NCI-H345 treated with DMSO at 0.1 percent for 48 hours (cell line): Measurements from ENCODE around the gene SLC39A9.
A peak's percentile ranks its signal among the peaks of the same experiment; 100 is the strongest.

ENCODE experiments used
- DNase-seq: peaks from one replicate; lab custom pipeline; 2025; ENCODE audit not compliant: unreplicated experiment; lab: John Stamatoyannopoulos, UW

The SLC39A9 gene

DNA sequence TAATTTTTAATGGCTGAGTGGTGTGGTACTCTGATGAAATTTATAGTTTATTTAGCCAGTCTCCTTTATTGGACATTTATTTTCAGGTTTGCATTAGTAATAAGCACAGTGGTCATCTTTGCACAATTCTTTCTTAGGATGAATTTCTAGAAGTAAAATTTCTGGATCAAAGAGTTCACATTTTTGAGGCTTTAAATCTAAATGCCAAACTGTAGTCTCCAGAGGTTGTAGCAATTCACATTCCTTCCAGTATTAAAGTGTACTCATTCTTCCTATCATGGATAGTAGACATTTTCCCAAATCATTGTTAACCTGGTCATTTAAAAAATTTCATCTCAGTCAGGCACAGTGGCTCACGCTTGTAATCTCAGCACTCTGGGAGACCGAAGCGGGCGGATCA, 24.8 kb downstream of the SLC39A9 start:
- DNase-seq, result no peak

DNA sequence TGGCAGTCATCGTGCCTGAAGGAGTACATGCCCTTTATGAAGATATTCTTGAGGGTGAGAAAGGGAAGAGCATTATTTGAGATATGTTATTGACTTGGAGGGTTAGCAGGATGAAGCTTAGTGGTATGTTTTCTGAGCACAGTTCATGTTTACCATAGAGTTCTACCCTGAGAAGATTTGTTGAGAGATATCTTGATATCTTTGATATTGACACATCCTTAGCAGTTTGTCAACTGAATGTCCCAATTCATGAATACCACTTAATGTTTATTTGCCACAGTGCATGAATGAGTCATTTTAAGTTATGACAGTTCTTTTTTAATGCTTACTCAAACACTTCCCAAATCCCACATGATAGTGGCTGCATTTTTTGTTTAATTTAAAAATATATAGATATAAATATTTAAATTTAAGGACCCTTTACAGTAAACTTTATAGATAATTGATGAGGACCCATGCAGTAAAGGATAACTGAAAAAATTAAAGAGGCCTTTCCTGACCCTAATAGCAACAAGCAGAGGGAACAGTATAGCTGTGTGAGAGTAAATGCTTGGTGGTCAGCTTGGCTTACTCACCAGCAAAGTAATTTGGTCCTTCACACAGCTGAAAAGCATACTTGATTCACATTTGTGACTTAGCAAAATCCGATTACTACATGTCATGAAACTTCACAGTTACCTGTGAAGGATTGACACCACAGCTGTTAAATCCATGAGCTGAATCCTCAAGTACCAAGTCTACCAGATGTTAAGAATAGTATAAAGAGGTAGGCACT, 25.8 kb downstream of the SLC39A9 start:
- no peak for DNase-seq

DNA sequence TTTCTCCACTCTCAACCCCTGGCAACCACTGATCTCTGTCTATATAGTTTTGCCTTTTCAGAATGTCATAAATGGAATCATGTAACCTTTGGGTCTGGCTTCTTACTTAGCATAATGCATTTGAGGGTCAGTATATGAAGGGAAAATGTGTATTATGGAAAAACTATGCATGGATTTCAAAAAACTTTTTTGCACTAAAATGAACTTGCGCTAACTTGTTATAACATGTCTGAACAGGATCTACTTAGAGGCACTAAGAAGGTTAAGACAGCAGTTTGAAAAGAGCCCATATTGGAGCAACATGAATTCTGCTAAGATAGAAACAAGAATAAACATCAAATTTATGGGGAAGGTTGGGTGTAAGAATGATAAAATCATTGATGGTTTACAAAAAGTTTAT, 29.1 kb downstream of the SLC39A9 start:
- DNase-seq, result no peak

DNA sequence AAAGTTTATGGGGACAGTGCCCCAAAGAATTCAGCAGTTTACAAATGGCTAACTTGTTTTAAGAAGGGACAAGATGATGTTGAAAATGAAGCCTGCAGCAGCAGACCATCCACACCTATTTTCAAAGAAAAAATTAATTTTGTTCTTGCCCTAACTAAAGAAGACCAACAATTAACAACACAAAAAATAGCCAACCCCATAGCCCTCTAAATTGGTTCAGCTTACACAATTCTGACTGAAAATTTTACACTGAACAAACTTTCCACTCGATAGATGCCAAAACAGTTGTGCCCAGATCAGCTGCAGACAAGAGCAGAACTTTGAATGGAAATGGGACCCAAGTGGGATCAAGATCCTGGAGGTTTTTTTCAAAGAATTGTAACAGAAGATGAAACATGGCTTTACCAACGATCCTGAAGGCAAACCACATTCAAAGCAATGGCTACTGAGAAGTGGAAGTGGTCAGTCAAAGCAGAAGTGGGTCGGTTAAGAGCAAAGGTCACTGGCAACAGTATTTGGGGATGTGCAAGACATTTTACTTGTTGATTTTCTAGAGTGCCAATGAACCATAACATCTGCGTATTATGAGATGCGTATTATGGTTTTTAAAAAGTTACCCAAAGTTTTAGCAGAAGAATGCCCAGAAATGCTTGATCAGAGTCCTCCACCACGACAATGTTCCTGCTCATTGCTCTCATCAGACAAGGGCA, 30.0 kb downstream of the SLC39A9 start:
- DNase-seq, result no peak

GRCh38 chr14:69429643-69430042, 31.2 kb downstream of the SLC39A9 start:
- DNase-seq, result no peak

- DNase-seq, result no peak
Observed at GRCh38 chr14:69430306-69430939, 31.9 kb downstream of the SLC39A9 start.

GRCh38 chr14:69432364-69432763, 33.9 kb downstream of the SLC39A9 start:
- DNase-seq, result no peak

DNA sequence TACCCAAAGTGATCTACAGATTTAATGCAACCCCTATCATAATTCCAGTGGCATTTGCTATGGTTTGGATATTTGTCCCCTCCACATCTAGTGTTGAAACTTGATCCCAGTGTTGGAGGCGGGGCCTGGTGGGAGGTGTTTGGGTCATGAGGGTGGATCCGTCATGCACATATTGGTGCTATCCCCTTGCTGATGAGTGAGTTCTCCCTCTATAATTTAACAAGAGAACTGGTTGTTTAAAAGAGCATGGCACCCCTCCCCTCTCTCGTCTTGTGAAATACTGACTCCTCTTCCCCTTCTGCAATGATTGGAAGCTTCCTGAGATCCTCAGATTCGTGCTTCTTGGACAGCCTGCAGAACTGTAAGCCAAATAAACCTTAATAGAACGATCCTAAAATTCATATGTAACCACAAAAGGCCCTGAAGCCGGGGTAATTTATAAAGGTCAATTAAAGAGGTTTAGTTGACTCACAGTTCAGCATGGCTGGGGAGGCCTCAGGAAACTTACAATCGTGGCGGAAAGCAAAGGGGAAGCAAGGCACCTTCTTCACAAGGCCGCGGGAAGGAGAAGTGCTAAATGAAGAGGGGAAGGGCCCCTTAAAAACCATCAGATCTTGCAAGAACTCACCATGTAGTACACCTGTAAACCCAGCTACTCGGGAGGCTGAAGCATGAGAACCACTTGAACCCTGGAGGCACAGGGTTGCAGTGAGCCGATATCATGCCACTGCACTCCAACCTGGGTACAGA, 41.2 kb downstream of the SLC39A9 start:
- DNase-seq, result no peak

DNA sequence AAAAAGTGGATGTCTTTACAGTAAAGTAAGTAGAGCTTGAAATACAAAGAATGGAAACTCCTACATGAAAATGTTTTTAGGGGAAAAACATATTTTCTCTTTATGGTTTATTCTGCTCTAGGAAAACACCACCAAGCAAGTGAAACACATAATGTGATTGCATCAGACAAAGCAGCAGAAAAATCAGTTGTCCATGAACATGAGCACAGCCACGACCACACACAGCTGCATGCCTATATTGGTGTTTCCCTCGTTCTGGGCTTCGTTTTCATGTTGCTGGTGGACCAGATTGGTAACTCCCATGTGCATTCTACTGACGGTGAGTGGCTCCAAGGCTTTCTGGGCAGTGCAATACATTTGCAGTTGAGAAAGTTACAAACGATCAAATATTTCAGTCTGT, 43.5 kb downstream of the SLC39A9 start:
- DNase-seq, result no peak

DNA sequence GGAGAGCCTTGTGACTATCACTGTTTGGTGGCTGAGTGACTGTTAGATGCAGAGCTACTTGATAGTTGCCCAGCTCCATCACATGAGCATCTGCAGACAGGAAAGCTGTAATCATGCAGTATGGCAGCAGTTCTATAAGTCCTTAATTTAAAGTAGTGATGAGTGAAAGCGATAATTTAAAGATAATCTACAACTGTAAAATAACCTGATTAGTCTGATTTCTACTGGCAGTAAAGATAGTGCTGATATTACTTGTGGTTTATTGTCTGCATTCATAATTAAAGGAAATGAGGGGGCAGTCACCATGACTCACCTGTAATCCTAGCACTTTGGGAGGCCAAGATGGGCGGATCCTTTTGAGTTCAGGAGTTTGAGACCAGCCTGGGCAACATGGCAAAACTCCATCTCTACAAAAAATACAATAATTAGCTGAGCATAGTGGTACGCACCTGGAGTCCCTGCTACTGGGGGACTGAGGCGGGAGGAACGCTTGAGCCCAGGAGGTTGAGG, 44.9 kb downstream of the SLC39A9 start:
- DNase-seq, result no peak

DNA sequence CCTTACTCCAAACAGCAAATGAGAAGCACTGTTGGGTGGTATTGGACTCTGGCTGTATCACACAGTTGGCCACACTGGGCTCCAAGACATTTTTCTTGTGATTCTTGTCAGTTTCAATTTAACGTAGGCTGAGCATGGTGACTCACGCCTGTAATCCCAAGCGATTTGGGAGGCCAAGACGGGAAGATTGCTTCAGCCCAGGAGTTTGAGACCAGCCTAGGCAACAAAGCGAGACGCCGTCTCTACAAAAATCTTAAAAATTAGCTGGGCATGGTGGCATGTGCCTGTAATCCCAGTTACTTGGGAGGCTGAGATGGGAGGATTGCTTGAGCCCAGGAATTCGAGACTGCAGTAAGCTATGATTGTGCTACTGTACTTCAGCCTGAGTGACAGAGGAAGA, 50.7 kb downstream of the SLC39A9 start:
- DNase-seq, result no peak

DNA sequence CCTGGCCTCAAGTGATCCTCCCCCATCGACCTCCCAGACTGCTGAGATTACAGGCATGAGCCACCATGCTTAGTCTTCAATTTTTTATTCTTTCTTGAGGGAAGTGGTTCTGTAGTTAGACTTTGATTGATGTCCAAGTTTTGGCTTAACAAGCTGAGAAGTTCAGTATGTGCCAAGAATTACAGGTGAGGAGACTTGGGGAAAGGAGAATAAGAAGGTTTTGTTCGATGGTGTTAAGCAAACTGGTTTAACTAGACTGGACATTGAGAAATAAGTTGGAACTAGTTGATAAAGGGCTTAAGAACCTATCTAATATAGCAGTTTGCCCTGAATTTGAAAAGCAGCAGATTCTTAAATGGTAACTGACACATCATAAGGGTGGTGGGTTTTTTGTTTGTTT, 53.4 kb downstream of the SLC39A9 start:
- DNase-seq, result no peak

DNA sequence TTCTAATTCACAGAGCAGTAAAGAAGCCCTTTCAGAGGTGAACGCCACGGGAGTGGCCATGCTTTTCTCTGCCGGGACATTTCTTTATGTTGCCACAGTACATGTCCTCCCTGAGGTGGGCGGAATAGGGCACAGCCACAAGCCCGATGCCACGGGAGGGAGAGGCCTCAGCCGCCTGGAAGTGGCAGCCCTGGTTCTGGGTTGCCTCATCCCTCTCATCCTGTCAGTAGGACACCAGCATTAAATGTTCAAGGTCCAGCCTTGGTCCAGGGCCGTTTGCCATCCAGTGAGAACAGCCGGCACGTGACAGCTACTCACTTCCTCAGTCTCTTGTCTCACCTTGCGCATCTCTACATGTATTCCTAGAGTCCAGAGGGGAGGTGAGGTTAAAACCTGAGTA, 59.9 kb downstream of the SLC39A9 start:
- DNase-seq, result no peak

GRCh38 chr14:69459122-69459521, 60.6 kb downstream of the SLC39A9 start:
- no peak for DNase-seq

GRCh38 chr14:69460093-69460701, 61.7 kb downstream of the SLC39A9 start:
- DNase-seq, result peak; percentile 35

DNA sequence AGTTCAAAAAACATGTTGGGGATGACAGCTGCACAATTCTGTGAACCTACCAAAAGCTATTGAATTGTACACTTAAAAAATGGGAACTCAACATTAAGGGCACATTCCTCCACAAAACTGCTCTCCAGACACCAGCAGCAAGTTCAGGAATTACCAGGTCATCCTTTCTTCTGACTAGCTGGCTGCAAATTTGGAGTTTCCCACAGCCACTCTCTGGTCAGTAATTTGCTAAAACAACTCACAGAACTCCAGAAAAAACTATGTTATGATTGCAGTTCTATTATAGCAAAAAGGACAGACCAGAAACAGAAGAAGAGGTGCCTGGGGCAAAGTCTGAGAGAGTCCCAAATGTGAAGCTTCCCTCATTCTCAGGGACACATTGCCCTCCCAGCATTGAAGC, 65.9 kb downstream of the SLC39A9 start:
- DNase-seq, result no peak

- no peak for DNase-seq
Observed at GRCh38 chr14:69464829-69465228, 66.3 kb downstream of the SLC39A9 start.

DNA sequence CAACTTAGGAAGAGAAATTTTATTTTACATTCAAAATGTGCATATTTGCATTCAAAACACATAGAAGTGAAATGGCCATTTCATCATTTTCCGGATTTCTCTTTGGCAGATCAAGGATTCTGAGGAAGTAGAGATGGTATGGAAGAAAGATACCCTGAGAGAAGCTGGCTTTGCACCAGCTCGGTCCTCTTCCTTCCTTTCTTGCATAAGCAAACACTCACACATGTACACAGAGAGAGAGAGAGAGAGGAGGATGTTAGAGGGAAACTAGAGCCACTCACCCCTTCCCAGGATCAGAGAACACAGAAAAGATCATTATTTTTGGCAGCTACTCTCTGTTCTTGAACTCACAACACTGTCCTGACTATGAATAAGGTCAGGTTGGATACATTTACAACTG, 70.5 kb downstream of the SLC39A9 start:
- no peak for DNase-seq

DNA sequence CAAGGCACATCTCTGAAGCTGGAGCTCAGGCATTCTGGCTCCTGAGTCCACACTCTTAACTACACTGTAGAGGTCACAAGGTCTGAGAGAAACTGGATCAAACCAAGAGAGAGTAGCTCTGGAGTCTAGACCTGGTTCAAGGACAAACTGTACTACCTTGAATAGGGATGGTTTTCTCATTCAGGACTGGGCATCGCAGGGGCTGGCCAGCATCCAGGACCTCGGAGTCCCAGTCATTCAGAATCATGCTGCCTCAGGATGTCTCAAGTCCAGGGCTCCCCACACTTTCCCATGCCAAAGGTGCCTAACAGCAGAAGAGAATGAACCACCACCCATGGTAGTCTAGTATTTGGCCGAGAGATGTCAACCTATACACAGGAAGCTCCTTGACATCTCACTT, 72.9 kb downstream of the SLC39A9 start:
- no peak for DNase-seq

DNA sequence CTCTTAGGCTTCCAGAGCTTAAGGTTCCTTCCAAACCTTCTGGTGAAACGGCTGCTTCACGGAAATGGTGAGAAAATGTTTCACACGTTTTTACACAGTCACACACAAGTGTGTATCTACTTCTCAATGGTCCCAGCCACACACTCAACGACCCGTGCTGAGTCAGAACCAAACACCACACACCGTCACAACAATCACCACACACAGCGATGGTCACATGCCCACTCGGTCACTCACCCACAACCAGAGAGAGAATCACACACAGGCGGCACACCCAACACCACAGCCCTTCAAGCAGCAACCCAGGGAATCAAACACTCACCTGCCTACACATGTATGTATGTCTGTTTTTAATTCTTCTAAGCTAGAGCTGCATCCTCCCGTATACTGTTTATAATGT, 73.4 kb downstream of the SLC39A9 start:
- no peak for DNase-seq

DNA sequence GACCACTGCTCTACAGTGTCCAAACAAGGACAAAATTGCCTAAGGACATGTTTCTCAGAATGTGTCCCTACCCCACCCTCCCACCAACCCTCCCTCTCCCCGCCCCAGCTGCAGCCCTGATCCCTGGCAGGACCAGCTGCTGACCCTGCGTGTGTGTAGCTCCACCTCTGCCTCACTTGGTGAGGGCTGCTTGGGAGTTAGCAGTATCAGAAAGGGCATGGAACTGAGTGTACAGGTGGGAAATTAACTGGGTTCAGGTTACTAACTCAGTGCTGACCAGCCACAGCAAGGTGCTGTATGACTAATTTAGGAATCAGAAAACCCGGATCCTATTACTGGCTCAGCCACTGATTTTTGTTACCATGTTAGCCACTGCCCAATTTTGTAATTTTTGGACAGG, 74.8 kb downstream of the SLC39A9 start:
- no peak for DNase-seq
